VCaP (cell line): ENCODE data around the gene ARHGAP42.

Experiments used
- H3K27ac ChIP-seq: fragments of 450-650 bp; 2 replicates; pipeline ENCODE4 v1.5.1; 2017
- CTCF ChIP-seq: fragments of 450-650 bp; conservative IDR thresholded peaks from 2 replicates; pipeline ENCODE4 v1.5.1; 2017; ENCODE audit warnings: mild to moderate bottlenecking, moderate library complexity

The ARHGAP42 gene

GRCh38 chr11:100726680-100727079, 39.6 kb downstream of the ARHGAP42 start:
- TF ChIP-seq CTCF, result no peak
- H3K27ac ChIP-seq, result no peak overlapping the region

GRCh38 chr11:100727410-100727809, 40.3 kb downstream of the ARHGAP42 start:
- TF ChIP-seq CTCF, result no peak
- H3K27ac ChIP-seq, result no peak overlapping the region

- H3K27ac ChIP-seq, result no peak overlapping the region
- no peak for TF ChIP-seq CTCF
Observed at GRCh38 chr11:100730266-100730665, 43.2 kb downstream of the ARHGAP42 start.

GRCh38 chr11:100731471-100731870, 44.4 kb downstream of the ARHGAP42 start:
- H3K27ac ChIP-seq, result no peak overlapping the region
- no peak for TF ChIP-seq CTCF

- TF ChIP-seq CTCF, result no peak
- H3K27ac ChIP-seq, result no peak overlapping the region
Observed at GRCh38 chr11:100732949-100733348, 45.9 kb downstream of the ARHGAP42 start.

GRCh38 chr11:100734743-100735527, 47.8 kb downstream of the ARHGAP42 start:
- no peak overlapping the region for H3K27ac ChIP-seq

More at GRCh38 chr11:100734743-100735527, 47.8 kb downstream of the ARHGAP42 start:
- TF ChIP-seq CTCF, result no peak
